Measurements from ENCODE around the gene TRAPPC11. TPM values are rescaled to one million over a fixed set of nuclear protein-coding genes. Genes with fewer than 3 reads are reported as not detected.

The TRAPPC11 gene
- total RNA-seq, 1 experiment from 2014 or later: 32.2 TPM

DNA sequence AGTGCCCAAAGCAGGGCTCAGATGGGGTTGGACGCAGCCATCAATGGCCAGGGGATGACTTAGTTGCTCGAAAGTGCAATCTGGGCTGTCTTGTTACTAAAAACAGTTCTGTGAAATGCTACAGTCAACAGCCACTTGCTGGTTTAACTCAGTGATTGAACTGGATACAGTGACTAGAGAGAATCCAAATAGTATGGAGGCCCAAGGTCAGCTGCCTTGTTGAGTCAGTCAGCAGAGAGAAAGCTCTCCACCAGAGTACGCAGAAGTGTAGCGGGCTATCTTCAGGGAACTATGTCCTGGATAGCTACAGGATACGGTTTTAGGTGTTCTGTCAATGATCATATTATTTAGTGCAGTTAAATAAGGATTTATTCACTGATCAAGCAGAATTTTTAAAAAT, 68.4 kb downstream of the TRAPPC11 start:
- Histone ChIP-seq H3K27ac (ENCODE audit: insufficient read length, low read depth, low read length) (no peak overlapping the region), H3K23ac (ENCODE audit: insufficient read length, low read depth, low read length) (no peak overlapping the region), H2BK20ac (ENCODE audit: low read depth, low read length, poor library complexity, severe bottlenecking) (no peak overlapping the region), H3K4ac (ENCODE audit: low read depth, low read length) (no peak overlapping the region), H2BK120ac (ENCODE audit: low read depth, low read length, poor library complexity, severe bottlenecking) (no peak overlapping the region), H4K91ac (ENCODE audit: insufficient read length, low read depth, low read length) (no peak overlapping the region), H3K23me2 (ENCODE audit: insufficient read length, low read depth, low read length, poor library complexity, severe bottlenecking) (no peaks in the 10 kb centered on the region), H4K20me1 (ENCODE audit: control insufficient read depth, insufficient read depth, insufficient read length) (no peaks in the 10 kb centered on the region), H3K79me2 (ENCODE audit: insufficient read depth, low read length) (no peaks in the 10 kb centered on the region), H3K27me3 (ENCODE audit: insufficient read depth, low read length) (no peaks in the 10 kb centered on the region), H3K56ac (ENCODE audit: insufficient read length, low read depth, low read length) (no peak overlapping the region), H3K9ac (ENCODE audit: extremely low read depth, insufficient read length, low read length) (no peak overlapping the region), H2AK5ac (ENCODE audit: insufficient read length, low read length) (no peak overlapping the region), H3K18ac (ENCODE audit: insufficient read length, low read depth, low read length) (no peak overlapping the region), H3K4me1 (ENCODE audit: insufficient read depth, low read length) (no peaks in the 10 kb centered on the region), H4K5ac (ENCODE audit: insufficient read length, low read depth, low read length) (no peak overlapping the region), H3K14ac (ENCODE audit: insufficient read depth, low read length) (no peak overlapping the region), H4K8ac (replicated peaks; ENCODE audit: insufficient read length, low read depth, low read length) (no peak overlapping the region), H3K4me2 (ENCODE audit: insufficient read depth, insufficient read length, low read length) (no peak overlapping the region), H3K9me3 (ENCODE audit: control insufficient read depth, low read depth, low read length) (no peaks in the 10 kb centered on the region), H2BK5ac (ENCODE audit: insufficient read length, low read length) (no peak overlapping the region), H2BK15ac (ENCODE audit: low read depth, low read length) (no peak overlapping the region), H2BK12ac (ENCODE audit: insufficient read length, low read depth, low read length) (no peak overlapping the region), H3T11ph (ENCODE audit: low read length) (no peak overlapping the region), H2AFZ (ENCODE audit: low read length) (no peak overlapping the region), H3K79me1 (ENCODE audit: insufficient read depth, low read depth, low read length, poor library complexity, severe bottlenecking) (no peaks in the 10 kb centered on the region)
- Mint-ChIP-seq H3K36me3 (ENCODE audit: insufficient read depth in 1 of 3, low read depth in 3 of 3) (peaks cover 0 to 2% (median 0%) of the 10 kb centered on the region in 3 experiments; a peak in 1 of 7 replicates), H3K4me3 (no peak overlapping the region), H3K27ac (no peak overlapping the region), H3K27me3 (ENCODE audit: low read depth) (peaks cover 18% of the 10 kb centered on the region), H3K4me1 (peaks cover 8% of the 10 kb centered on the region in 2 experiments), H3K9me3 (0 out of 5 replicates have a peak, but pooled peaks cover 0 to 2% of the 10 kb centered on the region in 2 experiments)
- no CpG with 5 or more reads among the region's 5 CpGs for WGBS (ENCODE audit: extremely low coverage, insufficient read length, low lambda C conversion rate)
- TF ChIP-seq, protein P1, sequence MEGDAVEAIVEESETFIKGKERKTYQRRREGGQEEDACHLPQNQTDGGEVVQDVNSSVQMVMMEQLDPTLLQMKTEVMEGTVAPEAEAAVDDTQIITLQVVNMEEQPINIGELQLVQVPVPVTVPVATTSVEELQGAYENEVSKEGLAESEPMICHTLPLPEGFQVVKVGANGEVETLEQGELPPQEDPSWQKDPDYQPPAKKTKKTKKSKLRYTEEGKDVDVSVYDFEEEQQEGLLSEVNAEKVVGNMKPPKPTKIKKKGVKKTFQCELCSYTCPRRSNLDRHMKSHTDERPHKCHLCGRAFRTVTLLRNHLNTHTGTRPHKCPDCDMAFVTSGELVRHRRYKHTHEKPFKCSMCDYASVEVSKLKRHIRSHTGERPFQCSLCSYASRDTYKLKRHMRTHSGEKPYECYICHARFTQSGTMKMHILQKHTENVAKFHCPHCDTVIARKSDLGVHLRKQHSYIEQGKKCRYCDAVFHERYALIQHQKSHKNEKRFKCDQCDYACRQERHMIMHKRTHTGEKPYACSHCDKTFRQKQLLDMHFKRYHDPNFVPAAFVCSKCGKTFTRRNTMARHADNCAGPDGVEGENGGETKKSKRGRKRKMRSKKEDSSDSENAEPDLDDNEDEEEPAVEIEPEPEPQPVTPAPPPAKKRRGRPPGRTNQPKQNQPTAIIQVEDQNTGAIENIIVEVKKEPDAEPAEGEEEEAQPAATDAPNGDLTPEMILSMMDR (conservative IDR thresholded peaks at IDR 0.05): no peak
- DNase-seq: no peak

All from H9 (cell line).